Gastrocnemius medialis (tissue), 4 donors: ENCODE measurements around the gene SPANXN1.
"Not testable (repeated sequence)": the region's sequence is repeated elsewhere in the genome, so short reads cannot be mapped to it uniquely, and the experiment has no call there.

Source experiments
- CTCF ChIP-seq, 5 experiments: fragments of 450-650 bp in 3 of 5; fragments of 200-600 bp in 2 of 5; sonication (generic) in 2 of 5; IDR thresholded peaks in 4 of 5; conservative IDR thresholded peaks in 1 of 5; 1 replicate in 4 of 5; 2 replicates in 1 of 5; pipeline ENCODE4 v1.5.1; 2016 to 2019; ENCODE audit warnings: antibody characterized with exemption in 5 of 5, mild to moderate bottlenecking in 3 of 5, moderate library complexity in 3 of 5
- POLR2A ChIP-seq, 2 donors: fragments of 450-650 bp; IDR thresholded peaks; one replicate each; pipeline ENCODE4 v1.6.1; 2017; ENCODE audit warnings: antibody characterized with exemption in 2 of 2, mild to moderate bottlenecking in 2 of 2, moderate library complexity in 2 of 2

- TF ChIP-seq CTCF (IDR thresholded peaks at IDR 0.05 in 4 of 5, conservative IDR thresholded peaks at IDR 0.05 in 1 of 5); POLR2A (IDR thresholded peaks at IDR 0.05): not testable (repeated sequence)
These were observed at the start of gene SPANXN1 for GRCh38 chrX:145247203-145247602.
